Measurements from ENCODE around the gene TSPAN5. TPM values are rescaled to one million over a fixed set of nuclear protein-coding genes. Genes with fewer than 3 reads are reported as not detected.
"Not testable (repeated sequence)": the region's sequence is repeated elsewhere in the genome, so short reads cannot be mapped to it uniquely, and the experiment has no call there.

TSPAN5 gene
- total and polyA plus RNA-seq, 8 donors: 1.6 to 90.2 (median 8.5) TPM

DNA sequence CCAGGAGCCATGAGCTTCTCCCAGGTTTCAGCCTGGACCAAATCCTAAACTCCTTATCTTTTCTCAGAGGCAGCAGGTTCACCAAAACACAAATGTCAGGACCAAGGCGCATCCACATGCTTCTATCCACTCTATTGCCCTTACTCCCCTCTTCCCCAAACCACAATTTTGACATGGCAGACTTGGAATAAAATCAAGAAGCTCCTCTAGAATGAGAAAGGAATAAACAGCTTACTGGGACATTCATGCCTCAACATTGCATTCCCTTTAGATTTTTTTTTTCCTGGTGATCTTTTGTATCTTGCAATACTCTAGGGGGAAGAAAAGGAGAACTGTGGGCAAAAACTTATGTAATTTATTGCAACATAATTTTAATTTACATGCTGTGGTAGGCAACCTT is 119.1 kb downstream of the TSPAN5 start:
- H3K36me3 ChIP-seq: no peaks in the 10 kb centered on the region
- H3K27me3 ChIP-seq: no peaks in the 10 kb centered on the region
- H3K27ac ChIP-seq: no peak overlapping the region
- H3K4me3 ChIP-seq: no peak overlapping the region
- peaks cover 0 to 9% (median 0%) of the 10 kb centered on the region in 4 donors for H3K4me1 ChIP-seq
- H3K9me3 ChIP-seq: no peaks in the 10 kb centered on the region
- no peak for DNase-seq
- WGBS, 5 donors: 97 to 100% (median 98%) methylated on average over 1 of the region's 1 CpG
- intact Hi-C loops (cut with DNase I; ENCODE audit: low total_unique reads): no loop called here
- no peak for TF ChIP-seq EP300 (IDR thresholded peaks at IDR 0.05)
- TF ChIP-seq POLR2AphosphoS5 (IDR thresholded peaks at IDR 0.05): no peak
- TF ChIP-seq, protein P1, sequence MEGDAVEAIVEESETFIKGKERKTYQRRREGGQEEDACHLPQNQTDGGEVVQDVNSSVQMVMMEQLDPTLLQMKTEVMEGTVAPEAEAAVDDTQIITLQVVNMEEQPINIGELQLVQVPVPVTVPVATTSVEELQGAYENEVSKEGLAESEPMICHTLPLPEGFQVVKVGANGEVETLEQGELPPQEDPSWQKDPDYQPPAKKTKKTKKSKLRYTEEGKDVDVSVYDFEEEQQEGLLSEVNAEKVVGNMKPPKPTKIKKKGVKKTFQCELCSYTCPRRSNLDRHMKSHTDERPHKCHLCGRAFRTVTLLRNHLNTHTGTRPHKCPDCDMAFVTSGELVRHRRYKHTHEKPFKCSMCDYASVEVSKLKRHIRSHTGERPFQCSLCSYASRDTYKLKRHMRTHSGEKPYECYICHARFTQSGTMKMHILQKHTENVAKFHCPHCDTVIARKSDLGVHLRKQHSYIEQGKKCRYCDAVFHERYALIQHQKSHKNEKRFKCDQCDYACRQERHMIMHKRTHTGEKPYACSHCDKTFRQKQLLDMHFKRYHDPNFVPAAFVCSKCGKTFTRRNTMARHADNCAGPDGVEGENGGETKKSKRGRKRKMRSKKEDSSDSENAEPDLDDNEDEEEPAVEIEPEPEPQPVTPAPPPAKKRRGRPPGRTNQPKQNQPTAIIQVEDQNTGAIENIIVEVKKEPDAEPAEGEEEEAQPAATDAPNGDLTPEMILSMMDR (IDR thresholded peaks at IDR 0.05): no peak
- no peak for TF ChIP-seq POLR2A (IDR thresholded peaks at IDR 0.05)

DNA sequence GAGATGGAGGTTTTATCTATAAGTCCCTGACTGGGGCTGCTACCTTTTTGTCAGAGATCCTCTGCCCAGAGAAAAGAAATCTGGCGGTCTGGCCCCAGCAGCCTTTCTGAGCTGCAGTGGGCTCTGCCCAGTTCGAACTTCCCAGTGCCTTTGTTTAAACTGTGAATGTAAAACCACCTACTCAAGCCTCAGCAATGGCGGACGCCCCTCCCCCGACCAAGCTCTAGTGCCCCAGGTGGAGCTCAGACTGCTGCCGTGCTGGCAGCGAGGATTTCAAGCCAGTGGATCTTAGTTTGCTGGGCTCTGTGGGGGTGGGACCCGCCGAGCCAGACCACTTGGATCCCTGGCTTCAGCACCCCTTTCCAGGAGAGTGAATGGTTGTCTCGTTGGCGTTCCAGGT is 121.8 kb downstream of the TSPAN5 start:
- TF ChIP-seq POLR2A (IDR thresholded peaks at IDR 0.05) (no peak), EP300 (IDR thresholded peaks at IDR 0.05) (no peak), POLR2AphosphoS5 (IDR thresholded peaks at IDR 0.05) (no peak)
- TF ChIP-seq, protein P1 (IDR thresholded peaks at IDR 0.05): no peak
- WGBS, 5 donors: 92 to 95% (median 93%) methylated on average over 7 to 11 of the region's 11 CpGs
- intact Hi-C loops (cut with DNase I; ENCODE audit: low total_unique reads): no loop called here
- Histone ChIP-seq H3K9me3 (no peaks in the 10 kb centered on the region), H3K36me3 (no peaks in the 10 kb centered on the region), H3K27me3 (no peaks in the 10 kb centered on the region), H3K4me3 (no peak overlapping the region), H3K27ac (no peak overlapping the region), H3K4me1 (no peaks in the 10 kb centered on the region)
- no peak for DNase-seq

DNA sequence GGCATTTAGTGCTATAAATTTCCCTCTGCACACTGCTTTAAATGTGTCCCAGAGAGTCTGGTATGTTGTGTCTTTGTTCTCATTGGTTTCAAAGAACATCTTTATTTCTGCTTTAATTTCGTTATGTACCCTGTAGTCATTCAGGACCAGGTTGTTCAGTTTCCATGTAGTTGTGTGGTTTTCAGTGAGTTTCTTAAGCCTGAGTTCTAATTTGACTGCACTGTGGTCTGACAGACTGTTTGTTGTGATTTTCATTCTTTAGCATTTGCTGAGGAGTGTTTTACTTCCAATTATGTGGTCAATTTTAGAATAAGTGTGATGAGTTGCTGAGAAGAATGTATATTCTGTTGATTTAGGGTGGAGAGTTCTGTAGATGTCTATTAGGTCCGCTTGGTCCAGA is 124.3 kb downstream of the TSPAN5 start:
- intact Hi-C loops (cut with DNase I; ENCODE audit: low total_unique reads); H3K36me3 ChIP-seq; H3K27ac ChIP-seq; H3K4me1 ChIP-seq; DNase-seq; H3K27me3 ChIP-seq; H3K4me3 ChIP-seq; H3K9me3 ChIP-seq: not testable (repeated sequence)
- 81 to 95% (median 91%) methylated on average over 2 of the region's 2 CpGs for WGBS, 5 donors

DNA sequence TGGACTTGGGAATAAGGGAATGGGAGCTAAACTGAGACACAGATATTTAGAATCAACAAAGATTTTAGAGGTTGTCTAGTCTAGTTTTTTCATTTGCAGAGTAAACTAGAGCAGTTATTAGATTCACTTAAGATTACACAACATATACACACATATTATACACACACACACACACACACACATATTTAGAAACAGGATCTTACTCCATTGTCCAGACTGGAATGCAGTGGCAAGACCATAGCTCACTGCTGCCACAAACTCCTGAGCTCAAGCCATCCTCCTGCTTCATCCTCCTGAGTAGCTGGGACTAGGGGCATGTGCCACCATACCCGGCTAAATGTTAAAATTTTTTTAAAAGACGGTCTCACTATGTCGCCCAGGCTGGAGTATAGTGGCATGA is 127.8 kb downstream of the TSPAN5 start:
- Histone ChIP-seq H3K4me1 (no peaks in the 10 kb centered on the region), H3K27ac (no peak overlapping the region), H3K4me3 (no peak overlapping the region), H3K27me3 (no peaks in the 10 kb centered on the region), H3K9me3 (no peaks in the 10 kb centered on the region), H3K36me3 (no peaks in the 10 kb centered on the region)
- 94 to 100% (median 97%) methylated on average over 3 of the region's 3 CpGs for WGBS, 5 donors
- TF ChIP-seq POLR2AphosphoS5 (IDR thresholded peaks at IDR 0.05) (no peak), POLR2A (IDR thresholded peaks at IDR 0.05) (no peak), EP300 (IDR thresholded peaks at IDR 0.05) (no peak)
- TF ChIP-seq, protein P1 (IDR thresholded peaks at IDR 0.05): no peak
- intact Hi-C loops (cut with DNase I; ENCODE audit: low total_unique reads): no loop called here
- no peak for DNase-seq

DNA sequence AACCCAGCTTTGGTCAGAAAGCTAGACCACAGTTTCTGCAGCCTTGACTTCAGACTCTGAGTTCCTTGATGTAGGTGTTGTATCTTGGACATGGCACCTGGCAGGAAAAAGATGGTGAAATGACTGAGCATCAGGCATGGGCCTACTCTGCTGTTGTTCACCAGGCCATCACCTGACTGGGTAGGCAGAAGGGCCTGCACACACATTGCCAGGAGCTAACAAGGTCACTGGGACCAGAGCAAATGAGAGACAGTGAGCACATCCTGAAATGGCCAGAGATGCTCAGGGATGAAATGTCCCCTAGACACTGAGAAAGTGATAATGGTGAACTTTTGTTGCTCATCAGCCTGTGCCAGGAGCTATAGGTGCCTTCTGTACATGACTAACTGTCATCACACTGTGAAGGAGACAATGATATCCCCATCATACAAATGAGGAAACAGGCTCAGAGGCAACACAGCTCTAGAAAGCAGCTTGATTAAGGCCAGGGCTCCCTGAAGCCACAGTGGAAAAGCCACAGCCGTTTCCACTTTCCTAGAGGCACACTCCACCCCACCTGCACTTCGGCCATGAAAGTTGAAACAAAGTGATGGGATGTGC is 128.3 kb downstream of the TSPAN5 start:
- Histone ChIP-seq H3K4me1 (no peaks in the 10 kb centered on the region), H3K4me3 (no peak overlapping the region), H3K36me3 (no peaks in the 10 kb centered on the region), H3K27me3 (no peaks in the 10 kb centered on the region), H3K27ac (no peak overlapping the region), H3K9me3 (no peaks in the 10 kb centered on the region)
- DNase-seq: no peak
- WGBS, 5 donors: 78 to 90% (median 85%) methylated on average over 2 of the region's 2 CpGs
- intact Hi-C loops (cut with DNase I; ENCODE audit: low total_unique reads): no loop called here
- TF ChIP-seq POLR2AphosphoS5 (IDR thresholded peaks at IDR 0.05) (no peak), POLR2A (IDR thresholded peaks at IDR 0.05) (no peak), EP300 (IDR thresholded peaks at IDR 0.05) (no peak)
- TF ChIP-seq, protein P1 (IDR thresholded peaks at IDR 0.05): no peak

All from stomach (tissue), 9 donors.